H9 (cell line): ENCODE measurements around the gene IZUMO4. TPM values are rescaled to one million over a fixed set of nuclear protein-coding genes. Genes with fewer than 3 reads are reported as not detected.

Experiments
- DNase-seq: peaks from one replicate; pipeline ENCODE4 v3.0.0-alpha.2; 2017
- H2AFZ ChIP-seq: one replicate; pipeline ENCODE4 v1.6.1; 2013; ENCODE audit warnings: mild to moderate bottlenecking, low read length, control low read depth, moderate library complexity
- H2AK5ac ChIP-seq: 2 replicates; pipeline ENCODE4 v1.6.1; 2013; ENCODE audit warnings: low read length, control low read depth, mixed read lengths; ENCODE audit not compliant: insufficient read length
- H2BK120ac ChIP-seq: one replicate; pipeline ENCODE4 v1.6.1; 2013; ENCODE audit warnings: low read depth, mild to moderate bottlenecking, low read length, control low read depth, inconsistent platforms; ENCODE audit not compliant: poor library complexity, severe bottlenecking
- H2BK12ac ChIP-seq: 2 replicates; pipeline ENCODE4 v1.6.1; 2013; ENCODE audit warnings: low read length, control low read depth, mixed read lengths, low read depth; ENCODE audit not compliant: insufficient read length
- H2BK15ac ChIP-seq: 2 replicates; pipeline ENCODE4 v1.6.1; 2013; ENCODE audit warnings: low read depth, low read length, control low read depth
- H2BK20ac ChIP-seq: one replicate; pipeline ENCODE4 v1.6.1; 2013; ENCODE audit warnings: low read depth, mild to moderate bottlenecking, low read length, control low read depth, inconsistent platforms; ENCODE audit not compliant: poor library complexity, severe bottlenecking
- H2BK5ac ChIP-seq: 2 replicates; pipeline ENCODE4 v1.6.1; 2013; ENCODE audit warnings: low read length, control low read depth, mixed read lengths; ENCODE audit not compliant: insufficient read length
- H3K14ac ChIP-seq: 2 replicates; pipeline ENCODE4 v1.6.1; 2013; ENCODE audit warnings: low read length, control low read depth; ENCODE audit not compliant: insufficient read depth
- H3K18ac ChIP-seq: 2 replicates; pipeline ENCODE4 v1.6.1; 2013; ENCODE audit warnings: low read depth, mild to moderate bottlenecking, mixed read lengths, low read length, control low read depth; ENCODE audit not compliant: insufficient read length
- H3K23ac ChIP-seq: 2 replicates; pipeline ENCODE4 v1.6.1; 2013; ENCODE audit warnings: low read length, control low read depth, mixed read lengths, low read depth; ENCODE audit not compliant: insufficient read length
- H3K23me2 ChIP-seq: 2 replicates; pipeline ENCODE4 v1.6.1; 2013; ENCODE audit warnings: low read depth, mild to moderate bottlenecking, mixed read lengths, low read length, control low read depth; ENCODE audit not compliant: insufficient read length, poor library complexity, severe bottlenecking
- H3K27ac ChIP-seq: 2 replicates; pipeline ENCODE4 v1.5.1; 2013; ENCODE audit warnings: low read length, control low read depth, mixed read lengths, low read depth; ENCODE audit not compliant: insufficient read length
- H3K27me3 ChIP-seq: 2 replicates; pipeline ENCODE4 v1.6.1; 2013; ENCODE audit warnings: low read length, control low read depth, inconsistent platforms; ENCODE audit not compliant: insufficient read depth
- H3K4ac ChIP-seq: 2 replicates; pipeline ENCODE4 v1.6.1; 2013; ENCODE audit warnings: low read depth, mild to moderate bottlenecking, control low read depth, inconsistent platforms, low read length, moderate library complexity
- H3K4me1 ChIP-seq: 2 replicates; pipeline ENCODE4 v1.6.1; 2013; ENCODE audit warnings: low read length, control low read depth, inconsistent platforms; ENCODE audit not compliant: insufficient read depth
- H3K4me2 ChIP-seq: 2 replicates; pipeline ENCODE4 v1.6.1; 2013; ENCODE audit warnings: low read length, control low read depth, mixed read lengths; ENCODE audit not compliant: insufficient read length, insufficient read depth
- H3K56ac ChIP-seq: 2 replicates; pipeline ENCODE4 v1.6.1; 2013; ENCODE audit warnings: low read depth, mild to moderate bottlenecking, mixed read lengths, low read length, control low read depth; ENCODE audit not compliant: insufficient read length
- H3K79me1 ChIP-seq: 2 replicates; pipeline ENCODE4 v1.6.1; 2013; ENCODE audit warnings: low read depth, mild to moderate bottlenecking, moderate library complexity, low read length, control low read depth, inconsistent platforms; ENCODE audit not compliant: insufficient read depth, poor library complexity, severe bottlenecking
- H3K79me2 ChIP-seq: 2 replicates; pipeline ENCODE4 v1.6.1; 2013; ENCODE audit warnings: low read length, control low read depth, inconsistent platforms; ENCODE audit not compliant: insufficient read depth
- H3K9ac ChIP-seq: 2 replicates; pipeline ENCODE4 v1.6.1; 2013; ENCODE audit warnings: low read length, control low read depth, mixed read lengths; ENCODE audit not compliant: insufficient read length; ENCODE audit errors: extremely low read depth
- H3K9me3 ChIP-seq: one replicate; pipeline ENCODE4 v1.6.1; 2013; ENCODE audit warnings: low read depth, low read length, inconsistent platforms; ENCODE audit not compliant: control insufficient read depth
- H3T11ph ChIP-seq: one replicate; pipeline ENCODE4 v1.6.1; 2013; ENCODE audit warnings: mild to moderate bottlenecking, low read length, control low read depth, inconsistent platforms
- H4K20me1 ChIP-seq: one replicate; pipeline ENCODE4 v1.6.1; 2013; ENCODE audit not compliant: control insufficient read depth, insufficient read length, insufficient read depth
- H4K5ac ChIP-seq: 2 replicates; pipeline ENCODE4 v1.6.1; 2013; ENCODE audit warnings: low read depth, mild to moderate bottlenecking, mixed read lengths, low read length, control low read depth; ENCODE audit not compliant: insufficient read length
- H4K8ac ChIP-seq: replicated peaks from 2 replicates; pipeline ENCODE4 v1.6.1; 2013; ENCODE audit warnings: low read length, control low read depth, mixed read lengths, low read depth; ENCODE audit not compliant: insufficient read length
- H4K91ac ChIP-seq: 2 replicates; pipeline ENCODE4 v1.6.1; 2013; ENCODE audit warnings: low read depth, mild to moderate bottlenecking, moderate library complexity, mixed read lengths, low read length, control low read depth; ENCODE audit not compliant: insufficient read length
- H3K27ac Mint-ChIP-seq, 3 experiments: 2 replicates in 2 of 3; 3 replicates in 1 of 3; pipeline ENCODE4 v1.8.0; 2020 to 2021; ENCODE audit warnings: mixed read lengths in 3 of 3, mild to moderate bottlenecking in 1 of 3, moderate library complexity in 1 of 3
- H3K27me3 Mint-ChIP-seq: 2 replicates; pipeline ENCODE4 v1.8.0; 2021; ENCODE audit warnings: low read depth, mild to moderate bottlenecking, moderate library complexity, mixed read lengths
- H3K36me3 Mint-ChIP-seq, 3 experiments: 2 replicates in 2 of 3; 3 replicates in 1 of 3; pipeline ENCODE4 v1.8.0; 2020 to 2021; ENCODE audit warnings: low read depth in 3 of 3, mixed read lengths in 3 of 3; ENCODE audit not compliant: insufficient read depth in 1 of 3
- H3K4me1 Mint-ChIP-seq, 2 experiments: 2 replicates each; pipeline ENCODE4 v1.8.0; 2020; ENCODE audit warnings: mixed read lengths in 2 of 2
- H3K4me3 Mint-ChIP-seq, 2 experiments: 2 replicates in 1 of 2; 3 replicates in 1 of 2; pipeline ENCODE4 v1.8.0; 2020 to 2021; ENCODE audit warnings: mild to moderate bottlenecking in 2 of 2, mixed read lengths in 2 of 2, moderate library complexity in 1 of 2
- H3K9me3 Mint-ChIP-seq, 2 experiments: 2 replicates in 1 of 2; 3 replicates in 1 of 2; pipeline ENCODE4 v1.8.0; 2020; ENCODE audit warnings: mild to moderate bottlenecking in 2 of 2, mixed read lengths in 2 of 2, moderate library complexity in 1 of 2
- CTCF ChIP-seq: fragments of 200-600 bp; sonication (generic); conservative IDR thresholded peaks from 3 replicates; pipeline ENCODE4 v1.8.0; 2021; ENCODE audit warnings: antibody characterized with exemption, mild to moderate bottlenecking
- WGBS: extraction: QIAGEN DNeasy Blood & Tissue Kit; methylation state at CpG from one replicate; pipeline ENCODE4 v1.1.7; 2013; ENCODE audit warnings: missing lambda C conversion rate, low lambda C conversion rate, mixed read lengths; ENCODE audit not compliant: insufficient read length; ENCODE audit errors: extremely low coverage; 5-methylcytosine and 5-hydroxymethylcytosine counted together
- total RNA-seq: library from RNA; stranded (reverse); gene quantifications from 2 replicates; pipeline ENCODE4 v1.2.1, GENCODE V29; 2021

IZUMO4 gene
- total RNA-seq, 1 experiment from 2014 or later: 2.1 TPM

- no peak overlapping the region for H3K27ac Mint-ChIP-seq
- H3T11ph ChIP-seq: no peak overlapping the region
- no peaks in the 10 kb centered on the region for H3K27me3 ChIP-seq
- H3K4me1 ChIP-seq: no peaks in the 10 kb centered on the region; the same call in 1 of the 2 replicates
- no peak overlapping the region for H2AFZ ChIP-seq
- no peak overlapping the region for H3K27ac ChIP-seq
- no peak overlapping the region for H3K18ac ChIP-seq
- H3K27me3 Mint-ChIP-seq: no peaks in the 10 kb centered on the region
- no peak overlapping the region for H4K91ac ChIP-seq
- no peak overlapping the region for H3K56ac ChIP-seq
- H3K9ac ChIP-seq: no peak overlapping the region
- peaks cover 3% of the 10 kb centered on the region for H3K79me1 ChIP-seq
- TF ChIP-seq CTCF: no peak
- no peak overlapping the region for H2BK15ac ChIP-seq
- H3K4me1 Mint-ChIP-seq: peaks cover 12 to 13% of the 10 kb centered on the region in 2 experiments
- H2AK5ac ChIP-seq: no peak overlapping the region
- H3K4ac ChIP-seq: no peak overlapping the region
- H4K20me1 ChIP-seq: peaks cover 2% of the 10 kb centered on the region
- peaks cover 11% of the 10 kb centered on the region; the same call in 1 of the 2 replicates for H3K79me2 ChIP-seq
- peaks cover 3 to 11% (median 8%) of the 10 kb centered on the region in 3 experiments; a peak in 5 of 7 replicates for H3K36me3 Mint-ChIP-seq
- peaks cover 9% of the 10 kb centered on the region for H3K23me2 ChIP-seq
- no peak for DNase-seq
- no peak overlapping the region for H3K14ac ChIP-seq
- H3K9me3 ChIP-seq: no peaks in the 10 kb centered on the region
- H4K5ac ChIP-seq: no peak overlapping the region
- no CpG with 5 or more reads among the region's 6 CpGs for WGBS
- H4K8ac ChIP-seq: no peak overlapping the region
- H3K9me3 Mint-ChIP-seq: no peaks in the 10 kb centered on the region
- H2BK120ac ChIP-seq: no peak overlapping the region
- H3K23ac ChIP-seq: no peak overlapping the region
- no peak overlapping the region for H2BK12ac ChIP-seq
- no peak overlapping the region for H3K4me3 Mint-ChIP-seq
- H2BK20ac ChIP-seq: no peak overlapping the region
- H2BK5ac ChIP-seq: no peak overlapping the region
- H3K4me2 ChIP-seq: no peak overlapping the region
Measured at GRCh38 chr19:2047076-2047448, 49.7 kb upstream of the IZUMO4 start.
